ENCODE results near the gene CLCA2.

CLCA2 gene

DNA sequence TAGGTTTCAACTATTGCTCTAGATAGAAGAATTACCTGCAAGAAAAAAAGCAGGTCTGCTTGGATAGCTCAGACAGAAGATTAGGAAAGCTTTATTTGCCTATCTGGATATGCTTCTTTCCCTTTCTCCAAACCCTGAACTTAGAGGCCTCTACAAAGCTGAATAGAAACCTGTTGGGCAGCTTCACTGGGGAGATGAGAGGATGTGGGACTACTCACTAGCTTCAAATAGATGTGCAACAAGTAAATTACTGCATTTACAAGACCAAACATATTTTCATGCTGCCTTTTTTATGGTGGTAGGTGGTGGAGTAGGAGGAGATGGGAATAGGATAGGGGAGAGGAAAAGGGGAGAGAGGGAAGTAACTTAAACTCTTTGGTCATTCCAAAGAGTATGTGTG is 6.4 kb downstream of the CLCA2 start:
- DNase-seq: no peak

GRCh38 chr1:86434059-86434458 is 10.1 kb downstream of the CLCA2 start:
- no peak for DNase-seq

GRCh38 chr1:86435327-86435726 is 11.4 kb downstream of the CLCA2 start:
- no peak for DNase-seq

DNA sequence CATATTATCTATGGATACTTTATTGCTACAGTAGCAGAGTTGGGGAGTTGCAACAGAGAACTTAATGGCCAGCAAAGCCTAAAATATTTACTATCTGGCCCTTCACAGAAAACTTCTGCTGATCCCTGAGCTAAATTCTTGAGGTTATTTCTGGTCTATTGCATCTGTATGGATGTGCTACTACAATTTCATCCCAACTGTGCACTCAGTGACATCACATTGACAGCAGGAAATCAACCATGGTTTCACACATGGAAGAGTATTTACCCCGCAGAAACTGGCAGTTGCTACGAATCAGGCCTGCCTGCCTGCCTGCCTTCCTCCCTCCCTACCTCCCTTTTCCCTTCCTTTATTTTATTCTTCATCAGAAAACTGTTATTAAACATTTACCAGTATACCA is 12.1 kb downstream of the CLCA2 start:
- peak; percentile 38 for DNase-seq

DNA sequence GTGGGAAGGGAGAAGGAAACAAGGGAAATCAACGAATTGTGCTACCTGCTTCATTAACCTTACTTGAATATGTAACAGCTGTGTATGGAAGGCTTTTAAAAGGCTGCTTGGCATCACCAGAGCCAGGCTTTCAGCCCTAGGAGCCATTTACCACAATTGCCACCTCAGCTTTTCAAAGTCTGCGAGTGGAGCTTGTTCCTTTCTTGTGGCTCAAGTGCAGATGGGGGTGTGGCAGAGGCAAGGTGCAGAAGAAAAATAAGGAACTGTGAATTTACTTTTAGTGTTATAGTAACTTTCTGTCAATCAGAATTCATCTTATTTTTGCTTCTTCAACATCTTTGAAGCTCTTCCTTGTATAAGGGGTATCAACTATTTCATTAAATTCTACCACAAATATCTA is 17.6 kb downstream of the CLCA2 start:
- no peak for DNase-seq

GRCh38 chr1:86441997-86442396 is 18.0 kb downstream of the CLCA2 start:
- no peak for DNase-seq

DNA sequence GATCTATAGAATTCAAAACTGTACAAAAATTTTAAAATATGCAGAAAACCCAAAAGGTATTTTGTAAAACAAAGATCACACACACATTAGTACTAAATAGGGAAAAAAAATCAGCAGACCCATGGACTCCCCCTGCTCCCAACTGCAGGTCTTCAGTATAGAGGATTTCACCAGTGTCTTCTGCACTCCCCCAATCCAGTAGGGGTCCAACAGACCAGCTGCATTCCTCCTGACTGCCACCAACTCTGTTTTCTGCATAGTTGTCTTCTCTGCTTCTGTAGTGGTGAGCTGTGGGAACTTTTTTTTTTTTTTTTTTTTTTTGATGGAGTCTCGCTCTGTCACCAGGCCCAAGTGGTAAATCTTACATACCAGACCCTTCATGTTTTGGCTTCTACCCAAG is 21.9 kb downstream of the CLCA2 start:
- DNase-seq: peak; percentile 24

DNA sequence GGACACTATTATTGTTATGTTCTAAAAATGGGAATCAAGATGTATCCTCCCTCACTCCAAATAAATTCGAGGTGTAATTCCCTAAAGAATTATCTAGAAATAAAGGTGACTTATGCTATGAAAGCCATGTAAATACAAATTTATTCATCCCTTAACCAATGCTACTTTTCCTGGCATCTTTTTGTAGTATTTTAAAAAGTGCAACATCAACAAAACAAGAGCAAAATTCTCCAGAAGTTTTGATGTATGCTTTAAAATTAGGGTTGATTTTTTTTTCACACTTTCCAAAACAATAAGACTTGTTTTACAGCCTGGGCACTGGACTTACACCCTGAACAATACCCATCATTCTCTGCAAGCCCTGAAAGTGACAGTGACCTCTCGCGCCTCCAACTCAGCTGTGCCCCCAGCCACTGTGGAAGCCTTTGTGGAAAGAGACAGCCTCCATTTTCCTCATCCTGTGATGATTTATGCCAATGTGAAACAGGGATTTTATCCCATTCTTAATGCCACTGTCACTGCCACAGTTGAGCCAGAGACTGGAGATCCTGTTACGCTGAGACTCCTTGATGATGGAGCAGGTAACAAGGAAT is 23.3 kb downstream of the CLCA2 start:
- no peak for DNase-seq

DNA sequence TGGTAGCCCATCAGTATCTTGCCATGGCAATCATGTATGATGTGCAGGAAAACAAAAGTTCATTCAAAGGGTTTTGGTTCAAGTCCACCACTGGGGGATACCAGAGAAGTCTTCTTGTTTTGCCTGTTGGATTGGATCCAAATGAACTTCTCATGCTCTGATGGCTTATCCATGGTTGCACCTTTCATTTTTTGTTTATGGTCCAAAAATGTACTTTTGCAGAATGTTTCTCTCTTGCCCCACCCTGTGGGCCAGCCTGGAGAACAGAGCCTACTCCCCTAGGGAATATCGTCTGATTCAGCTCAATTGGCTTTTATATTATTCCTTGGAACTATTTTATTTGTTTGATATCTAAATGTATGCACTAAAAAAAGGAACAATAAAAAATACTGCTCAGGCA is 24.7 kb downstream of the CLCA2 start:
- no peak for DNase-seq

- no peak for DNase-seq
Observed at GRCh38 chr1:86449103-86449502, 25.1 kb downstream of the CLCA2 start.

- no peak for DNase-seq
Observed at GRCh38 chr1:86450847-86451246, 26.9 kb downstream of the CLCA2 start.

DNA sequence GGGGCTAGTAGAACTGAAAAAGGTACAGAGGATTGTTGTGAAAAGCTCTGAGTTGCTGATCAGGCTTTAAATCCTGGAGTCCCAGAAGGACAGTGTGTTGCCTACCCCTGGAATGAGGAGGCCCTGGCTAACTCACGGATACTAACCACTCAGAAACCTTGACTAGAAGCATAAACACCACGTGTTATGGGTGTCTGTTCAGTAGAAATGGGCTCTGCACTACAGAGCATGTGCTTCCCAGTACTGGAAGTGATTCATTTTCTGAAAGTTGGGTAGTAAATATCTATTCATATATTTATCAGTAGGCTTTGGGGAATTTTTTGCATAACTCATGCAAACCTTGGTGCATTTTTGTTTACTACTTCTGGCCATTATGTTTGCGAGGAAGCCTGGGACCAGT is 29.7 kb downstream of the CLCA2 start:
- no peak for DNase-seq

DNA sequence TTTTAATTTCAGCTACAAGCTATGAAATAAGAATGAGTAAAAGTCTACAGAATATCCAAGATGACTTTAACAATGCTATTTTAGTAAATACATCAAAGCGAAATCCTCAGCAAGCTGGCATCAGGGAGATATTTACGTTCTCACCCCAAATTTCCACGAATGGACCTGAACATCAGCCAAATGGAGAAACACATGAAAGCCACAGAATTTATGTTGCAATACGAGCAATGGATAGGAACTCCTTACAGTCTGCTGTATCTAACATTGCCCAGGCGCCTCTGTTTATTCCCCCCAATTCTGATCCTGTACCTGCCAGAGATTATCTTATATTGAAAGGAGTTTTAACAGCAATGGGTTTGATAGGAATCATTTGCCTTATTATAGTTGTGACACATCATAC is 31.1 kb downstream of the CLCA2 start:
- DNase-seq: no peak

DNA sequence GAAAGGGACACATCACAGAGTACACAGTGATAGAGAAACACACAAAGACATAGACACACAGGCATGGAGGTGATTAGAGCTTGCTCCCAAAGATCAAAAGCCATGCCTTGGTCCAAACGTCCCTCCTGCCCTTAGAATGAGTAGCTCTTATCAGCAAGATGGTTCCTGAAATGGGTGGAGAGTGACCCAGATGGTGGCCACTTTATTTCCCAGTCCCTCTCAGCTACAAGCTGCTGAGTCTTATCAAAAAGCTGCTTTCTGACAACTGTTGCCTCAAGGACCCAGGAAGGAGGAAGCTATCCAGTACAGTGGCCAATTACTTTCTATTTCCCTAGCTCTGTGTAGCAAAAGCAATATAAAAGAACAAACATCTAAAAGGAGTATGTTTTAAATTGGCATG is 37.0 kb downstream of the CLCA2 start:
- DNase-seq: no peak

DNA sequence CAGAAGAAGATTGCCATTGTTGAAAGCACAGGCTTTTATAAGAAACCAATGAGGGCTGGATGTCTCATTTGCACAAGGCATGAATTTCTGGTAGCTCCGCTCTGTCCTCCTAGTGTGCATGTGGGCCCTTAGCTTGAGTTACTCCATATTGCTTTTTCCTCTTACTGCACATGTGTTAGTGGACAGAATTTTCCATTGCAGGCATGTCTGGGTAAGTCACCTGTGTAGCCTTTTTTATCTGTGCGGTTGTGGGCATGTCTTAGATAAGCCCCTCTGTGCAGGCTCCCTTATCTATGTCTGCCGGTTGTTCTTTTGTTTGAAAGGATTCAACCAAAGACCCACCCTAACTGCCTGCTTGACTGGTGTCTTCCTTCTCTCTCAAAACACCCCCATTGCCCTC is 37.5 kb downstream of the CLCA2 start:
- DNase-seq: no peak

DNA sequence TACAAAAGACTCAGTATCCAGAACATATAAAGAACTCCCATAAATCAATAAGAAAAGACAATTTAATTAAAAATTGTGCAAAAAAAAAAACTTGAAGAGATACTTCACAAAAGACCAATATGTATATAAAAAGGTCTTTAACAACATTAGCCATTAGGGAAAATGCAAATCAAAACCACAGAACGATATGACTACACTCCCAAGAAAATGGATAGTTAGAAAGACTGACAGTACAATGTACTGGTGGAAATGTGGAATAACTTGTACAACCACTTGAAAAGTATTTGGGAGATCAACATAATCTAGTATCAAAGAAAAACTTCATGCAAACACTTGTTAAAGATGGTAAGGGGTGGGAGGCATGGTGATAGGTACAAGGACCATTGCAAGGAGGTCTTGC is 40.8 kb downstream of the CLCA2 start:
- DNase-seq: no peak

DNA sequence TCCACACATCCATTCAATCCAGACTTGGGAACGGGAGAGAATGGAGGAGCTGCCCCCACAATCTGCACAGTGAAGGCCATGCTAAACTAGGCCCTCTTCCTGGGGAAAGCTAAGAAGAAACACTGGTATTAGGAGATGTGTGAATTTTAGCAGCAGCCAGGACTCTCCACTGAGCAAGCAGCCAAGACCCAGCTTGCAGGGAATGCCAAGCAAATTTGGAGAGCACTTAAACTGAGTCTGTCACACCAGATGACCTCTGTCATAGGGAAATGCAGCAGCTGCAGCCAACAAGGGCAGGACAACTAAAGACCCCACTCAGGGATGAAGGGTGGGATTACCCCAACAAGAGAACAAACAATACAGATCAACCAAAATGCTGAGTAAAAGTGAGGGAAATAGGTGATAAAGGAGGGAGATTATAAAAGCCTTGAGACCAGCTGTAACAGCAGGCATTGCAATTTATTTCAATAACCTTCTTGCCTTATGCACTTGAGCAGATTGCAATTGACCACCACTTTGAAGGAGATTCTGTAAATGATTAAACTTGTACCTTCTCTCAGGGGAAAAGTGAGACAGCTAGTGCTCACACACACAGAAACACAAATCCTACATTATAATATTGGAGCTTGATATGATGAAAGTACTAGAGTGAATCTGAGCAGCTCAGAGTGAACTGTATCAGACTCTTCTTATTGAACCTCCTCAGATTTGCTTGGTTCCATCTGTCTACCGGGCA is 42.3 kb downstream of the CLCA2 start:
- no peak for DNase-seq

GRCh38 chr1:86466986-86467385 is 43.0 kb downstream of the CLCA2 start:
- DNase-seq: no peak

GRCh38 chr1:86468501-86468977 is 44.6 kb downstream of the CLCA2 start, which contains the start of gene CLCA1:
Gene CLCA1, plus strand, starts transcription at chr1:86468927. Its CDS starts 45 bp downstream, at chr1:86468972.
- no peak for DNase-seq

DNA sequence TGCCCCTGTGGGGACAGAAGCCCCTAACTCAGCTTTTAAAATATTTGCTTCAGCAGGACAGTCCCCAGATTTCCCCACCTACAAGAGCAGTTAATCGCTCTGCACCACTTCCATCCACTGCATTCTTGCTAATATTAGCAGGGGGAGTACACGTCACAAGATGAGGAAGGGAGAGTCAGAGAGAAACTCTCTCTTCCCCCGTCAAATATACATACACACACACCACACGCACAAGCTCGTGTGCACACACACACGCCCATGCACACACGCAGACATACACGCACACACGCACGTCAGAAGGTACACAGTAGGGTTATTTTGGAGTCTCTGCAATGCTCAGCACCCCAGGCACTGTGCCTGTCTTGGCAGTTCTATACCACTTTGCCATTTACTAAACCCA is 46.9 kb downstream of the CLCA2 start:
- DNase-seq: no peak

- DNase-seq: peak; percentile 22
Observed at GRCh38 chr1:86471291-86471690, 47.3 kb downstream of the CLCA2 start.

- DNase-seq: no peak
Observed at GRCh38 chr1:86472152-86472551, 48.2 kb downstream of the CLCA2 start.

DNA sequence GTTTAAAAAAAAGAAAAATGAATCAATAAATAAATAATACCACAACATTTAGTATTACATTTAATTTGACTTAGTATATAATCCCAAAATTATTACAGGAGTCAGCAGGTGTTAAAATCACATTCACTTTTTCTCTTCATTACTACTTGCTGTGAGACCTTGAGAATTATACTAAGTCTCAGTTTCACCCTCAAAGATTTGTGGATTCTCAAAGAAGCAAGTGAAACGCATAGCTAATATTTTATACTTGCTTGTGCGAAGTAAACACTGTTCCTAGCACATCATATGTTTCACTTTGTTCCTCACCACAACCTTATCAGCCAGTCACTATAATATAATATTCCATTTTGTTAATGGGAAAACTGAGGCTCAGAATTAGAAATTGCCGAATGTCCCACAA is 48.8 kb downstream of the CLCA2 start:
- no peak for DNase-seq

DNA sequence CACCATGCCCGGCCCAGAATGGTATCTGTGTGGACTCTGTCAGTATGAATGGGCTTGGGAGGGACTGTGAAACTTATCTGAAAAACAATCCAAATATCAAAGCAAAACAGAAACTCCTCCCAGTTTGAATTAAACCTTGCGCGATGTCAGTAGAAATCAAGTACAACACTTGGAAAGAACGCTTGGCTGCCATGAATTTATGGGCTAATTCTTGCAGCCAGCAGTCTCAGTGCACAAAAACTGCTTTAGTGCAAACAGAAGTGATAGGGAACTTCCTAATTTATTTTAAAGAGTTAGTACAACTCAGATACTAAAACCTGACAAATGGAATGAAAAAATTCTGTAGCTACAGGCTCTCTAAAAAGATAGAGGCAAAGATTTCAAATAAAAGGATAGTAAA is 53.3 kb downstream of the CLCA2 start:
- DNase-seq: no peak

GRCh38 chr1:86477682-86478081 is 53.7 kb downstream of the CLCA2 start:
- no peak for DNase-seq

Data from fibroblast of skin of abdomen (primary cell).